Measurements from ENCODE around the gene TMEM140. TPM values are rescaled to one million over a fixed set of nuclear protein-coding genes. Genes with fewer than 3 reads are reported as not detected.

The TMEM140 gene
- total and polyA plus RNA-seq, 9 of the 15 experiments (the other 6 are each of a cell fraction or from before 2014, with no cell fraction given) = 0.03 to 0.82 (median 0.23) TPM

DNA sequence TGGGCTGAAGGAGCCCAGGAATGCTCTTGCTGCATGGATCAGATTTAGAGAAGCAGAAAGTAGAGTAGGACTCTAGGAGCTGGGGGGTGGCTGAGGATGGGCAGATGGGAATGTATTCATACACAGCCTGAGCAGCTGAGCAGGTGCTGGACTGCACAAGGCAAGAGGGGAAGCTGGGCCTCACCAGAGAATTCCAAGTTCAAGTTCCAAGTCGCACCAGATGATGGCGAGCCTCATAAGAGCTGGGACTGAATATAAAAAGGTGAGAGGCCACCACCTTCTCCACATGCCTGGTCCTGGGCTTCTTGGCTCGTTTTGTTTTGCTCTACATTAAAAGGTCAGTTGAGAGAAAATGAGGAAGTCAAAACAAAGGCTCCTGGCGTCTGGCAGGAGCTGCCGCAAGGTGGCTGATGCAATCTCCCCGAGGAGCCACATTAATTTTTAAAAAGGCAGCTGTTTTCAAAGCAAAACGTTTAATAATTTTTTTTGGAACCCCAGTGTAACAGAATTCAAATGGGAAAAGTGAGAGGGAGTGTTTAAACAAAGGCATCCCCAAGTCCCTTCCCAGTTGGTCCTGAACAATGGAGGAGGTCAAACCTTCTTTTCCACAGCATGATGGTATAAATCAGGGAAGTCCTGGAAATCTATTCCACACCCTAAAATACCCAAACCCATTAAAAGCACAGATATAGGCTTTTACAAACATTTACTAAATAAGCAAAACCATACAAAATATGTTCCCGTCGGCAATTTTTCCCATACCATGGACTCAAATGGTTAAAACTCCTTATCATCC, 13.2 kb downstream of the TMEM140 start (continued):
- TF ChIP-seq, protein P1, sequence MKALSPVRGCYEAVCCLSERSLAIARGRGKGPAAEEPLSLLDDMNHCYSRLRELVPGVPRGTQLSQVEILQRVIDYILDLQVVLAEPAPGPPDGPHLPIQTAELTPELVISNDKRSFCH (CRISPR knock-in tag; IDR thresholded peaks at IDR 0.05) = no peak
- TF ChIP-seq, protein P1 (tag; IDR thresholded peaks at IDR 0.05) = peak; percentile 98
- TF ChIP-seq NRF1 (conservative IDR thresholded peaks at IDR 0.05 in 1 of 2, IDR thresholded peaks at IDR 0.05 in 1 of 2) (peak; percentile 51 to 57; a peak in 3 of 4 replicates), BRD9 (IDR thresholded peaks at IDR 0.05; ENCODE audit: low read depth, partially characterized antibody) (no peak), HMG20B (CRISPR knock-in tag; IDR thresholded peaks at IDR 0.05) (no peak), ZNF263 (CRISPR knock-in tag; IDR thresholded peaks at IDR 0.05; ENCODE audit: borderline replicate concordance) (no peak), NR4A1 (CRISPR knock-in tag; IDR thresholded peaks at IDR 0.05) (no peak), NR4A1 (tag; IDR thresholded peaks at IDR 0.05) (peak; percentile 75; the same call in 1 of the 2 replicates), CLOCK (CRISPR knock-in tag; IDR thresholded peaks at IDR 0.05; ENCODE audit: borderline replicate concordance) (no peak), ZNF274 (IDR thresholded peaks at IDR 0.05; ENCODE audit: borderline replicate concordance, low read depth, low read length) (no peak), ZNF24 (IDR thresholded peaks at IDR 0.05) (no peak), DDX20 (tag; IDR thresholded peaks at IDR 0.05; ENCODE audit: low read depth) (peak; percentile 43; the same call in 1 of the 2 replicates), XRCC3 (IDR thresholded peaks at IDR 0.05) (no peak), SNRNP70 (optimal IDR thresholded peaks at IDR 0.05; ENCODE audit: low read depth, low read length) (no peak), FOXP4 (CRISPR knock-in tag; IDR thresholded peaks at IDR 0.05; ENCODE audit: borderline replicate concordance) (no peak), ZNF347 (CRISPR knock-in tag; IDR thresholded peaks at IDR 0.05; ENCODE audit: low read depth) (no peak), RAD21 (CRISPR knock-in tag; conservative IDR thresholded peaks at IDR 0.05 in 1 of 2, IDR thresholded peaks at IDR 0.05 in 1 of 2) (peak; percentile 31 to 46)
- TF ChIP-seq, protein P2, sequence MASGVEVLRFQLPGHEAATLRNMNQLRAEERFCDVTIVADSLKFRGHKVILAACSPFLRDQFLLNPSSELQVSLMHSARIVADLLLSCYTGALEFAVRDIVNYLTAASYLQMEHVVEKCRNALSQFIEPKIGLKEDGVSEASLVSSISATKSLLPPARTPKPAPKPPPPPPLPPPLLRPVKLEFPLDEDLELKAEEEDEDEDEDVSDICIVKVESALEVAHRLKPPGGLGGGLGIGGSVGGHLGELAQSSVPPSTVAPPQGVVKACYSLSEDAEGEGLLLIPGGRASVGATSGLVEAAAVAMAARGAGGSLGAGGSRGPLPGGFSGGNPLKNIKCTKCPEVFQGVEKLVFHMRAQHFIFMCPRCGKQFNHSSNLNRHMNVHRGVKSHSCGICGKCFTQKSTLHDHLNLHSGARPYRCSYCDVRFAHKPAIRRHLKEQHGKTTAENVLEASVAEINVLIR (CRISPR knock-in tag; IDR thresholded peaks at IDR 0.05) = no peak
- TF ChIP-seq, protein P3, sequence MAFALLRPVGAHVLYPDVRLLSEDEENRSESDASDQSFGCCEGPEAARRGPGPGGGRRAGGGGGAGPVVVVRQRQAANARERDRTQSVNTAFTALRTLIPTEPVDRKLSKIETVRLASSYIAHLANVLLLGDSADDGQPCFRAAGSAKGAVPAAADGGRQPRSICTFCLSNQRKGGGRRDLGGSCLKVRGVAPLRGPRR (CRISPR knock-in tag; IDR thresholded peaks at IDR 0.05) = no peak

Data from K562 (cell line).